Stimulated activated CD8-positive, alpha-beta memory T cell treated with anti-CD3 and anti-CD28 coated beads, Interleukin-15, amount 100 ng/mL, for 24 hours (primary cell): Measurements from ENCODE around the gene FLNB.
"Not testable (repeated sequence)": the region's sequence is repeated elsewhere in the genome, so short reads cannot be mapped to it uniquely, and the experiment has no call there.

Experiments
- DNase-seq: peaks from one replicate; pipeline ENCODE4 v3.0.0-alpha.2; 2020; ENCODE audit warnings: low read depth

FLNB gene

GRCh38 chr3:58180940-58181587 is 172.8 kb downstream of the FLNB start:
- DNase-seq = no peak

GRCh38 chr3:58183221-58183620 is 175.0 kb downstream of the FLNB start:
- DNase-seq = no peak

GRCh38 chr3:58183891-58184290 is 175.7 kb downstream of the FLNB start:
- DNase-seq = no peak

GRCh38 chr3:58184309-58184981 is 176.2 kb downstream of the FLNB start:
- no peak for DNase-seq

GRCh38 chr3:58184982-58185360 is 176.7 kb downstream of the FLNB start:
- no peak for DNase-seq

- DNase-seq = no peak
These were observed 179.9 kb downstream of the FLNB start for GRCh38 chr3:58188173-58188564.

GRCh38 chr3:58188921-58189451 is 180.8 kb downstream of the FLNB start:
- no peak for DNase-seq

GRCh38 chr3:58189691-58190090 is 181.5 kb downstream of the FLNB start:
- DNase-seq = no peak

- no peak for DNase-seq
These were observed 182.1 kb downstream of the FLNB start for GRCh38 chr3:58190291-58190690.

- DNase-seq = no peak
These were observed 182.7 kb downstream of the FLNB start for GRCh38 chr3:58190882-58191281.

GRCh38 chr3:58191361-58191991 is 183.3 kb downstream of the FLNB start:
- DNase-seq = no peak

- no peak for DNase-seq
These were observed 183.8 kb downstream of the FLNB start for GRCh38 chr3:58192069-58192468.

GRCh38 chr3:58193682-58194407 is 185.6 kb downstream of the FLNB start:
- DNase-seq = no peak

- DNase-seq = no peak
These were observed 189.4 kb downstream of the FLNB start for GRCh38 chr3:58197588-58197987.

GRCh38 chr3:58198362-58198761 is 190.1 kb downstream of the FLNB start:
- DNase-seq = no peak

GRCh38 chr3:58198804-58199203 is 190.6 kb downstream of the FLNB start:
- no peak for DNase-seq

GRCh38 chr3:58200121-58200709 is 192.0 kb downstream of the FLNB start:
- no peak for DNase-seq

- no peak for DNase-seq
These were observed 192.7 kb downstream of the FLNB start for GRCh38 chr3:58200846-58201355.

- DNase-seq = not testable (repeated sequence)
These were observed 193.2 kb downstream of the FLNB start for GRCh38 chr3:58201451-58201850.

GRCh38 chr3:58202917-58203360 is 194.7 kb downstream of the FLNB start:
- DNase-seq = no peak

- DNase-seq = no peak
These were observed 195.3 kb downstream of the FLNB start for GRCh38 chr3:58203541-58203940.

- DNase-seq = no peak
These were observed 196.5 kb downstream of the FLNB start for GRCh38 chr3:58204720-58205119.
